GM12878 (cell line): Measurements from ENCODE around the gene SCTR. TPM values are rescaled to one million over a fixed set of nuclear protein-coding genes. Genes with fewer than 3 reads are reported as not detected.

ENCODE experiments used
- ATAC-seq: fragments of 200-7000 bp; cut with Tn5 transposase; 3 replicates; pipeline ENCODE4 v1.9.1; 2020; ENCODE audit warnings: mild to moderate bottlenecking, moderate library complexity
- BruUV-seq: library from RNA; stranded (reverse); fragments of 400-500 nt; replicated peaks from 2 replicates; lab custom pipeline; 2021; lab: Mats Ljungman, UMichigan
- CTCF ChIA-PET: fragments of 300-600 bp; sonication (Branson Sonifier 250); formaldehyde crosslinking; extraction: SDS; loops from one replicate; lab custom pipeline; 2021; ENCODE audit warnings: inconsistent platforms; lab: Yijun Ruan, JAX
- POLR2A ChIA-PET: fragments of 350-600 bp; formaldehyde crosslinking; extraction: SDS; loops from one replicate; lab custom pipeline; 2021; ENCODE audit warnings: inconsistent platforms; lab: Charles Lee
- RAD21 ChIA-PET: fragments of 300-600 bp; sonication (Branson Sonifier 250); formaldehyde crosslinking; loops from one replicate; lab custom pipeline; 2023; ENCODE audit warnings: antibody characterized with exemption; ENCODE audit not compliant: unreplicated experiment; lab: Charles Lee
- SMC1A ChIA-PET: fragments of 300-600 bp; sonication (Branson Sonifier 250); formaldehyde crosslinking; loops from one replicate; lab custom pipeline; 2023; ENCODE audit not compliant: unreplicated experiment, uncharacterized antibody; lab: Charles Lee
- DNase-seq: peaks from one replicate; pipeline ENCODE4 v3.0.0-alpha.2; 2011; ENCODE audit warnings: low read depth, low spot score
- FAIRE-seq: peaks from 3 replicates; lab custom pipeline; 2011; peaks lifted over from hg19 to GRCh38; lab: Jason Lieb, UNC
- H2AFZ ChIP-seq: 2 replicates; pipeline ENCODE4 v1.6.0; 2011; ENCODE audit warnings: low read depth, low read length, control low read depth; ENCODE audit not compliant: control insufficient read depth
- H3K27ac ChIP-seq: 2 replicates; pipeline ENCODE4 v1.5.1; 2011; ENCODE audit warnings: control low read depth; ENCODE audit not compliant: control insufficient read depth, insufficient read depth
- H3K27me3 ChIP-seq, 2 experiments: replicated peaks in 1 of 2; 2 replicates each; pipeline versions ENCODE4 v1.6.0 to v1.6.1; 2011; ENCODE audit warnings: low read length in 1 of 2; ENCODE audit not compliant: control insufficient read depth in 2 of 2, insufficient read depth in 2 of 2
- H3K36me3 ChIP-seq, 2 experiments: 2 replicates each; pipeline ENCODE4 v1.5.1; 2011; ENCODE audit warnings: low read length in 1 of 2; ENCODE audit not compliant: control insufficient read depth in 2 of 2, insufficient read depth in 2 of 2
- H3K4me1 ChIP-seq: 2 replicates; pipeline ENCODE4 v1.6.1; 2011; ENCODE audit warnings: mild to moderate bottlenecking, low read length, moderate library complexity, mixed read lengths; ENCODE audit not compliant: control insufficient read depth, insufficient read depth
- H3K4me2 ChIP-seq: 2 replicates; pipeline ENCODE4 v1.6.0; 2011; ENCODE audit warnings: control low read depth; ENCODE audit not compliant: control insufficient read depth, insufficient read depth
- H3K4me3 ChIP-seq: fragments of 200-600 bp; sonication (generic); 2 replicates; pipeline ENCODE4 v1.5.1; 2016
- H3K79me2 ChIP-seq: 2 replicates; pipeline ENCODE4 v1.6.0; 2011; ENCODE audit warnings: low read length; ENCODE audit not compliant: control insufficient read depth, insufficient read depth
- H3K9ac ChIP-seq: 2 replicates; pipeline ENCODE4 v1.8.0; 2011; ENCODE audit warnings: low read length, control low read depth, mixed read lengths; ENCODE audit not compliant: control insufficient read depth, insufficient read depth
- H3K9me3 ChIP-seq: replicated peaks from 3 replicates; pipeline ENCODE4 v1.5.1; 2011; ENCODE audit warnings: mild to moderate bottlenecking, low read length; ENCODE audit not compliant: control insufficient read depth, insufficient read depth
- H4K20me1 ChIP-seq: 2 replicates; pipeline ENCODE4 v1.6.0; 2011; ENCODE audit not compliant: control insufficient read depth, insufficient read depth
- CBFB ChIP-seq: IDR thresholded peaks from 2 replicates; pipeline ENCODE4 v1.6.1; 2016; ENCODE audit warnings: antibody characterized with exemption, low read depth
- CTCF ChIP-seq, 3 experiments: IDR thresholded peaks in 2 of 3; conservative IDR thresholded peaks in 1 of 3; 2 replicates each; pipeline ENCODE4 v1.5.1; 2011; ENCODE audit warnings: low read depth in 3 of 3, low read length in 3 of 3, mild to moderate bottlenecking in 3 of 3, control low read depth in 2 of 3, moderate library complexity in 2 of 3, inconsistent platforms in 1 of 3, mixed read lengths in 1 of 3; ENCODE audit not compliant: control insufficient read depth in 2 of 3, insufficient read depth in 1 of 3; ENCODE audit errors: extremely low read depth in 1 of 3
- GATAD2B ChIP-seq: fragments of 450-650 bp; conservative IDR thresholded peaks from 2 replicates; pipeline ENCODE4 v1.6.1; 2017; ENCODE audit warnings: low read depth, mild to moderate bottlenecking, moderate library complexity
- IKZF2 ChIP-seq, 2 experiments: fragments of 450-650 bp; IDR thresholded peaks; 2 replicates each; pipeline ENCODE4 v1.6.1; 2017; ENCODE audit warnings: mild to moderate bottlenecking in 2 of 2, moderate library complexity in 2 of 2
- JUND ChIP-seq: IDR thresholded peaks from 2 replicates; pipeline ENCODE4 v1.6.1; 2012; ENCODE audit warnings: low read depth, mild to moderate bottlenecking, low read length, improper control_type of control experiment, moderate library complexity
- PBX3 ChIP-seq: IDR thresholded peaks from 2 replicates; pipeline ENCODE4 v1.6.1; 2011; ENCODE audit warnings: mild to moderate bottlenecking, low read depth, low read length, moderate library complexity; ENCODE audit not compliant: insufficient replicate concordance
- RELB ChIP-seq: fragments of 450-650 bp; IDR thresholded peaks from 2 replicates; pipeline ENCODE4 v1.6.1; 2017; ENCODE audit warnings: low read depth, mild to moderate bottlenecking, moderate library complexity
- TCF12 ChIP-seq: IDR thresholded peaks from 2 replicates; pipeline ENCODE4 v1.6.1; 2011; ENCODE audit warnings: low read depth, mild to moderate bottlenecking, low read length
- ZBTB4 ChIP-seq: fragments of 450-650 bp; formaldehyde crosslinking; IDR thresholded peaks from 2 replicates; pipeline ENCODE4 v1.4.0; 2022; ENCODE audit warnings: mild to moderate bottlenecking, moderate library complexity
- WGBS: methylation state at CpG from one replicate; pipeline ENCODE4 v1.1.6; 2016; ENCODE audit warnings: low lambda C conversion rate; ENCODE audit not compliant: insufficient replicate concordance, insufficient coverage; ENCODE audit errors: missing lambda C conversion rate; 5-methylcytosine and 5-hydroxymethylcytosine counted together
- in situ Hi-C: fragments of 300-500 bp; cut with MboI; formaldehyde crosslinking; loops from 9 replicates; pipeline ENCODE4 v1.14.3; 2018; ENCODE audit warnings: mixed read lengths
- intact Hi-C: fragments of 100-400 bp; cut with micrococcal nuclease; formaldehyde crosslinking; loops from one replicate; pipeline ENCODE4 v1.14.2; 2022; ENCODE audit not compliant: unreplicated experiment
- polyA plus RNA-seq, 11 experiments: library from polyadenylated mRNA; depleted of rRNA in 4 of 11; unstranded in 6 of 11; stranded (reverse) in 5 of 11; fragments of >200 nt; fragmentation: Nextera tagmentation in 4 of 11; fragmentation: Illumina TruSeq in 1 of 11; extraction: Ambion mirVana in 4 of 11; extraction: Trizol in 1 of 11; gene quantifications; 1 replicate in 1 of 11; 2 replicates in 10 of 11; pipeline versions ENCODE4 v1.2.1 to v1.2.3, GENCODE V29; 2011 to 2016; ENCODE audit warnings: inconsistent platforms in 2 of 11, missing spikeins in 2 of 11, low read depth in 1 of 11
- total RNA-seq, 4 experiments: library from RNA; depleted of rRNA in 3 of 4; stranded (reverse); fragments of >200 nt in 3 of 4; fragmentation: Illumina TruSeq in 1 of 4; extraction: Trizol in 1 of 4; gene quantifications; 2 replicates each; pipeline versions ENCODE4 v1.2.1 to v1.2.3, GENCODE V29; 2013 to 2021

The SCTR gene
- total and polyA plus RNA-seq, 10 of the 15 experiments (the other 5 are each of a cell fraction or from before 2014, with no cell fraction given) = 0.26 TPM; not detected in 9

GRCh38 chr2:119475225-119475856, 48.9 kb downstream of the SCTR start (continued):
- TF ChIP-seq CTCF (IDR thresholded peaks at IDR 0.05 in 2 of 3, conservative IDR thresholded peaks at IDR 0.05 in 1 of 3; ENCODE audit: control insufficient read depth in 2 of 3, extremely low read depth in 1 of 3, insufficient read depth in 1 of 3, low read depth in 3 of 3, low read length in 3 of 3) = 0 out of 6 replicates have a peak, but pooled peaks of 1 of the 3 experiments have one; percentile 3
- TF ChIP-seq IKZF2 (IDR thresholded peaks at IDR 0.05) = no peak

- BruUV-seq = no TSS peak
- intact Hi-C loops = loop anchor here (5.0 kb wide), 2 partner anchors 162 to 592 kb away; no protein-coding TSS in a partner anchor
- SMC1A ChIA-PET = interaction anchor here (0.8 to 7.8 kb wide), 4 partner anchors 59 to 69 kb away, joined by 3 to 62 read pairs (median 14); no protein-coding TSS in a partner anchor
- no peaks in the 10 kb centered on the region for H3K27me3 ChIP-seq
- H4K20me1 ChIP-seq = no peaks in the 10 kb centered on the region
- ATAC-seq (no peak), FAIRE-seq (no peak), DNase-seq (no peak)
- H3K36me3 ChIP-seq = no peaks in the 10 kb centered on the region
- H3K79me2 ChIP-seq = no peaks in the 10 kb centered on the region
- 67% methylated on average over 17 of the region's 17 CpGs for WGBS
- CTCF ChIA-PET = interaction anchor here (1.0 to 9.2 kb wide), 5 partner anchors 23 to 68 kb away, joined by 3 to 187 read pairs (median 13); no protein-coding TSS in a partner anchor
- H3K4me3 ChIP-seq = no peak overlapping the region
- in situ Hi-C loops = no loop called here
- no peaks in the 10 kb centered on the region for H3K4me1 ChIP-seq
- no peak overlapping the region for H3K9ac ChIP-seq
- no peaks in the 10 kb centered on the region for H3K9me3 ChIP-seq
- H2AFZ ChIP-seq = no peak overlapping the region
- no peak overlapping the region for H3K4me2 ChIP-seq
- POLR2A ChIA-PET = no interaction called here
- H3K27ac ChIP-seq = no peak overlapping the region
- RAD21 ChIA-PET = interaction anchor here (5.2 kb wide), 1 partner anchor 67 kb away, joined by 75 read pairs; no protein-coding TSS in a partner anchor
- TF ChIP-seq CBFB (no peak), PBX3 (no peak), TCF12 (no peak), RELB (no peak), GATAD2B (no peak), JUND (no peak), ZBTB4 (CRISPR knock-in tag) (no peak)
Observed at GRCh38 chr2:119474371-119475224, 49.7 kb downstream of the SCTR start.
